Measurements from ENCODE around the gene PI16. TPM values are rescaled to one million over a fixed set of nuclear protein-coding genes. Genes with fewer than 3 reads are reported as not detected.

PI16 gene
- total and polyA plus RNA-seq, 4 donors, result 0.12 to 0.25 (median 0.24) TPM; not detected in 1

GRCh38 chr6:36924778-36925374 is 29.7 kb upstream of the PI16 start:
- peaks cover 0 to 34% (median 19%) of the 10 kb centered on the region in 4 donors for H3K36me3 ChIP-seq (ENCODE audit: control insufficient read depth in 4 of 4, insufficient read depth in 3 of 4, low read depth in 1 of 4, low read length in 3 of 4)
- H3K27ac ChIP-seq (ENCODE audit: low read depth in 1 of 2, low read length in 2 of 2), result no peak overlapping the region
- 84% methylated on average over 5 of the region's 5 CpGs for WGBS
- H3K9me3 ChIP-seq (ENCODE audit: control insufficient read depth in 4 of 4, low read length in 3 of 4), result no peaks in the 10 kb centered on the region
- H3K9ac ChIP-seq (ENCODE audit: low read depth in 1 of 2, low read length in 2 of 2), result no peak overlapping the region
- H3K27me3 ChIP-seq (ENCODE audit: control insufficient read depth in 4 of 4, insufficient read depth in 4 of 4, low read length in 3 of 4), result no peaks in the 10 kb centered on the region
- TF ChIP-seq HNF4A (conservative IDR thresholded peaks at IDR 0.05) (no peak), SP1 (IDR thresholded peaks at IDR 0.05) (no peak), TAF1 (conservative IDR thresholded peaks at IDR 0.05) (no peak)
- no peaks in the 10 kb centered on the region for H3K4me1 ChIP-seq (ENCODE audit: control insufficient read depth in 4 of 4, insufficient read depth in 4 of 4, low read length in 3 of 4)
- no peak overlapping the region for H3K4me3 ChIP-seq (ENCODE audit: low read depth in 1 of 3, low read length in 3 of 3)
- no peak for DNase-seq (ENCODE audit: low spot score)

- no peak for TF ChIP-seq TAF1 (conservative IDR thresholded peaks at IDR 0.05)
- TF ChIP-seq MAX (IDR thresholded peaks at IDR 0.05), result no peak
- no peak for TF ChIP-seq SP1 (IDR thresholded peaks at IDR 0.05)
- TF ChIP-seq NR2F2 (IDR thresholded peaks at IDR 0.05), result no peak
- TF ChIP-seq REST (IDR thresholded peaks at IDR 0.05), result no peak
- TF ChIP-seq EGR1 (IDR thresholded peaks at IDR 0.05; ENCODE audit: low read depth in 2 of 2), result no peak
- TF ChIP-seq FOXA1 (IDR thresholded peaks at IDR 0.05), result no peak
- no peak for TF ChIP-seq JUND (IDR thresholded peaks at IDR 0.05)
- no peak for TF ChIP-seq GABPA (IDR thresholded peaks at IDR 0.05 in 1 of 2, conservative IDR thresholded peaks at IDR 0.05 in 1 of 2)
- TF ChIP-seq RXRA (IDR thresholded peaks at IDR 0.05), result no peak
- no peak for TF ChIP-seq HNF4A (conservative IDR thresholded peaks at IDR 0.05)
- TF ChIP-seq ATF3 (IDR thresholded peaks at IDR 0.05), result no peak
- no peak for TF ChIP-seq RAD21 (IDR thresholded peaks at IDR 0.05)
- 95% methylated on average over 4 of the region's 4 CpGs for WGBS
- no peak for DNase-seq (ENCODE audit: low spot score)
Measured at GRCh38 chr6:36925809-36926208, 28.7 kb upstream of the PI16 start.

More at GRCh38 chr6:36925809-36926208, 28.7 kb upstream of the PI16 start:
- Histone ChIP-seq H3K27me3 (ENCODE audit: control insufficient read depth in 4 of 4, insufficient read depth in 4 of 4, low read length in 3 of 4) (no peaks in the 10 kb centered on the region), H3K4me1 (ENCODE audit: control insufficient read depth in 4 of 4, insufficient read depth in 4 of 4, low read length in 3 of 4) (no peaks in the 10 kb centered on the region), H3K9me3 (ENCODE audit: control insufficient read depth in 4 of 4, low read length in 3 of 4) (no peaks in the 10 kb centered on the region), H3K36me3 (ENCODE audit: control insufficient read depth in 4 of 4, insufficient read depth in 3 of 4, low read depth in 1 of 4, low read length in 3 of 4) (peaks cover 0 to 30% (median 16%) of the 10 kb centered on the region in 4 donors), H3K9ac (ENCODE audit: low read depth in 1 of 2, low read length in 2 of 2) (no peak overlapping the region), H3K27ac (ENCODE audit: low read depth in 1 of 2, low read length in 2 of 2) (no peak overlapping the region), H3K4me3 (ENCODE audit: low read depth in 1 of 3, low read length in 3 of 3) (no peak overlapping the region)
